ENCODE measurements around the gene FAM221B. TPM values are rescaled to one million over a fixed set of nuclear protein-coding genes. Genes with fewer than 3 reads are reported as not detected.
A peak's percentile ranks its signal among the peaks of the same experiment; 100 is the strongest.

The FAM221B gene
- total RNA-seq, 4 donors from 2014 or later, result not detected

GRCh38 chr9:35859310-35859989, 30.9 kb upstream of the FAM221B start:
- DNase-seq (ENCODE audit: extremely low spot score), result peak; percentile 91
- WGBS, result 58% methylated on average over 13 of the region's 16 CpGs
- Histone ChIP-seq H3K27ac (replicated peaks in 1 of 4) (no peak overlapping the region), H3K9me3 (no peaks in the 10 kb centered on the region), H3K36me3 (peaks cover 0 to 2% (median under 1%) of the 10 kb centered on the region in 4 donors), H3K4me3 (no peak overlapping the region), H3K4me1 (peaks cover 3 to 13% (median 10%) of the 10 kb centered on the region in 4 donors), H3K27me3 (no peaks in the 10 kb centered on the region)
- intact Hi-C loops (cut with DNase I), result no loop called here
- TF ChIP-seq CTCF (IDR thresholded peaks at IDR 0.05) (no peak), POLR2AphosphoS5 (IDR thresholded peaks at IDR 0.05) (no peak), EP300 (IDR thresholded peaks at IDR 0.05) (no peak), POLR2A (IDR thresholded peaks at IDR 0.05; ENCODE audit: low read depth) (no peak)

GRCh38 chr9:35858458-35858857, 29.9 kb upstream of the FAM221B start:
- Histone ChIP-seq H3K4me1 (peaks cover 3 to 13% (median 10%) of the 10 kb centered on the region in 4 donors), H3K27ac (replicated peaks in 1 of 4) (no peak overlapping the region), H3K4me3 (no peak overlapping the region), H3K9me3 (no peaks in the 10 kb centered on the region), H3K27me3 (no peaks in the 10 kb centered on the region), H3K36me3 (peaks cover 0 to 11% (median 9%) of the 10 kb centered on the region in 4 donors)
- peak; percentile 53 for DNase-seq (ENCODE audit: extremely low spot score)
- intact Hi-C loops (cut with DNase I), result no loop called here
- no peak for TF ChIP-seq EP300 (IDR thresholded peaks at IDR 0.05)
- TF ChIP-seq POLR2AphosphoS5 (IDR thresholded peaks at IDR 0.05), result no peak
- TF ChIP-seq POLR2A (IDR thresholded peaks at IDR 0.05; ENCODE audit: low read depth), result no peak
- WGBS, result 70% methylated on average over 5 of the region's 5 CpGs

- H3K9me3 ChIP-seq, result no peaks in the 10 kb centered on the region
- no peaks in the 10 kb centered on the region for H3K27me3 ChIP-seq
- WGBS, result 89% methylated on average over 4 of the region's 5 CpGs
- H3K4me1 ChIP-seq, result peaks cover 3 to 13% (median 10%) of the 10 kb centered on the region in 4 donors
- no peak overlapping the region for H3K27ac ChIP-seq (replicated peaks in 1 of 4)
- H3K36me3 ChIP-seq, result peaks cover 0 to 24% (median 18%) of the 10 kb centered on the region in 4 donors
- intact Hi-C loops (cut with DNase I), result no loop called here
- no peak overlapping the region for H3K4me3 ChIP-seq
- peak; percentile 86 for DNase-seq (ENCODE audit: extremely low spot score)
- no peak for TF ChIP-seq POLR2AphosphoS5 (IDR thresholded peaks at IDR 0.05)
- no peak for TF ChIP-seq CTCF (IDR thresholded peaks at IDR 0.05)
- no peak for TF ChIP-seq EP300 (IDR thresholded peaks at IDR 0.05)
- TF ChIP-seq POLR2A (IDR thresholded peaks at IDR 0.05; ENCODE audit: low read depth), result no peak
Measured at GRCh38 chr9:35856882-35857281, 28.4 kb upstream of the FAM221B start.

- intact Hi-C loops (cut with DNase I), result no loop called here
- H3K4me3 ChIP-seq, result no peak overlapping the region
- TF ChIP-seq EP300 (IDR thresholded peaks at IDR 0.05), result no peak
- no peak for TF ChIP-seq CTCF (IDR thresholded peaks at IDR 0.05)
- H3K9me3 ChIP-seq, result no peaks in the 10 kb centered on the region
- WGBS, result 73% methylated on average over 3 of the region's 3 CpGs
- no peak overlapping the region for H3K27ac ChIP-seq (replicated peaks in 1 of 4)
- peaks cover 3 to 13% (median 10%) of the 10 kb centered on the region in 4 donors for H3K4me1 ChIP-seq
- H3K27me3 ChIP-seq, result no peaks in the 10 kb centered on the region
- H3K36me3 ChIP-seq, result peaks cover 0 to 24% (median 18%) of the 10 kb centered on the region in 4 donors
- DNase-seq (ENCODE audit: extremely low spot score), result peak; percentile 83
Measured at GRCh38 chr9:35856206-35856605, 27.7 kb upstream of the FAM221B start.

- TF ChIP-seq POLR2A (IDR thresholded peaks at IDR 0.05; ENCODE audit: low read depth) (no peak), POLR2AphosphoS5 (IDR thresholded peaks at IDR 0.05) (no peak), EP300 (IDR thresholded peaks at IDR 0.05) (no peak), CTCF (IDR thresholded peaks at IDR 0.05) (no peak)
- 90% methylated on average over 7 of the region's 7 CpGs for WGBS
- Histone ChIP-seq H3K27ac (replicated peaks in 1 of 4) (no peak overlapping the region), H3K4me3 (no peak overlapping the region), H3K36me3 (peaks cover 0 to 24% (median 18%) of the 10 kb centered on the region in 4 donors), H3K27me3 (no peaks in the 10 kb centered on the region), H3K4me1 (peaks cover 0 to 4% (median under 1%) of the 10 kb centered on the region in 4 donors), H3K9me3 (no peaks in the 10 kb centered on the region)
- intact Hi-C loops (cut with DNase I), result no loop called here
- DNase-seq (ENCODE audit: extremely low spot score), result no peak
Measured at GRCh38 chr9:35854091-35854762, 25.7 kb upstream of the FAM221B start.
